ENCODE measurements around the gene UGT1A7.

Gene UGT1A7

GRCh38 chr2:233817361-233817911, 135.7 kb downstream of the UGT1A7 start:
- no peak for DNase-seq (ENCODE audit: low read depth in 3 of 3)

- DNase-seq (ENCODE audit: low read depth in 3 of 3), result no peak
Observed at GRCh38 chr2:233817995-233818638, 136.4 kb downstream of the UGT1A7 start.

GRCh38 chr2:233818639-233819621, 137.2 kb downstream of the UGT1A7 start:
- no peak for DNase-seq (ENCODE audit: low read depth in 3 of 3)

GRCh38 chr2:233819884-233820773, 138.4 kb downstream of the UGT1A7 start:
- no peak for DNase-seq (ENCODE audit: low read depth in 3 of 3)

- no peak for DNase-seq (ENCODE audit: low read depth in 3 of 3)
Observed at GRCh38 chr2:233820774-233821105, 139.0 kb downstream of the UGT1A7 start.

- DNase-seq (ENCODE audit: low read depth in 3 of 3), result no peak
Observed at GRCh38 chr2:233821196-233821595, 139.5 kb downstream of the UGT1A7 start.

- DNase-seq (ENCODE audit: low read depth in 3 of 3), result no peak
Observed at GRCh38 chr2:233821709-233822100, 140.0 kb downstream of the UGT1A7 start.

GRCh38 chr2:233822101-233822771, 140.5 kb downstream of the UGT1A7 start:
- DNase-seq (ENCODE audit: low read depth in 3 of 3), result no peak

All from stimulated activated CD4-positive, alpha-beta T cell treated with anti-CD3 and anti-CD28 coated beads, TNF-alpha, amount 100 ng/mL, for 24 hours (primary cell).